ENCODE results near the gene CES4A.
A peak's percentile ranks its signal among the peaks of the same experiment; 100 is the strongest.
"Not testable (repeated sequence)": the region's sequence is repeated elsewhere in the genome, so short reads cannot be mapped to it uniquely, and the experiment has no call there.

Gene CES4A

GRCh38 chr16:67022531-67023214 lies 34.3 kb downstream of the CES4A start:
- no peak for DNase-seq (ENCODE audit: low read depth)

- no peak for DNase-seq (ENCODE audit: low read depth)
These were observed 35.3 kb downstream of the CES4A start for GRCh38 chr16:67023689-67024088.

GRCh38 chr16:67024384-67025209 lies 36.2 kb downstream of the CES4A start:
- no peak for DNase-seq (ENCODE audit: low read depth)

GRCh38 chr16:67025210-67025550 lies 36.8 kb downstream of the CES4A start:
- DNase-seq (ENCODE audit: low read depth), result no peak

- DNase-seq (ENCODE audit: low read depth), result no peak
These were observed 38.2 kb downstream of the CES4A start for GRCh38 chr16:67026570-67026969.

- no peak for DNase-seq (ENCODE audit: low read depth)
These were observed 38.7 kb downstream of the CES4A start for GRCh38 chr16:67027046-67027445.

GRCh38 chr16:67028167-67028695 lies 39.8 kb downstream of the CES4A start:
- no peak for DNase-seq (ENCODE audit: low read depth)

- peak; percentile 93 for DNase-seq (ENCODE audit: low read depth)
These were observed 40.4 kb downstream of the CES4A start, which contains the start of gene CBFB for GRCh38 chr16:67028696-67029253. Gene CBFB (plus strand): TSS chr16:67029149. CDS start chr16:67029408, 259 bp downstream.

GRCh38 chr16:67029254-67030096 lies 41.1 kb downstream of the CES4A start:
- peak; percentile 64 for DNase-seq (ENCODE audit: low read depth)

- DNase-seq (ENCODE audit: low read depth), result no peak
These were observed 42.0 kb downstream of the CES4A start for GRCh38 chr16:67030221-67030962.

GRCh38 chr16:67034487-67034886 lies 46.1 kb downstream of the CES4A start:
- DNase-seq (ENCODE audit: low read depth), result peak; percentile 36

- DNase-seq (ENCODE audit: low read depth), result no peak
These were observed 47.0 kb downstream of the CES4A start for GRCh38 chr16:67035364-67035763.

- peak; percentile 70 for DNase-seq (ENCODE audit: low read depth)
These were observed 47.9 kb downstream of the CES4A start for GRCh38 chr16:67036323-67036741.

GRCh38 chr16:67039260-67040020 lies 51.1 kb downstream of the CES4A start:
- no peak for DNase-seq (ENCODE audit: low read depth)

- no peak for DNase-seq (ENCODE audit: low read depth)
These were observed 51.8 kb downstream of the CES4A start for GRCh38 chr16:67040166-67040565.

GRCh38 chr16:67040906-67041305 lies 52.5 kb downstream of the CES4A start:
- DNase-seq (ENCODE audit: low read depth), result peak; percentile 41

- not testable (repeated sequence) for DNase-seq (ENCODE audit: low read depth)
These were observed 53.1 kb downstream of the CES4A start for GRCh38 chr16:67041520-67041919.

- no peak for DNase-seq (ENCODE audit: low read depth)
These were observed 55.0 kb downstream of the CES4A start for GRCh38 chr16:67043420-67043819.

- peak; percentile 15 for DNase-seq (ENCODE audit: low read depth)
These were observed 62.4 kb downstream of the CES4A start for GRCh38 chr16:67050796-67051195.

GRCh38 chr16:67052399-67052798 lies 64.0 kb downstream of the CES4A start:
- no peak for DNase-seq (ENCODE audit: low read depth)

Data from fibroblast of gingiva (primary cell).